Mucosa of rectum (tissue), 2 donors: Measurements from ENCODE around the gene VGLL4.
A peak's percentile ranks its signal among the peaks of the same experiment; 100 is the strongest.

Experiments used
- H3K27ac ChIP-seq, 2 donors: one replicate each; pipeline ENCODE4 v1.7.0; 2013; ENCODE audit warnings: inconsistent platforms in 2 of 2, low read depth in 2 of 2, low read length in 2 of 2
- H3K27me3 ChIP-seq, 2 donors: one replicate each; pipeline ENCODE4 v1.7.0; 2013; ENCODE audit warnings: low read length in 2 of 2; ENCODE audit not compliant: control insufficient read depth in 2 of 2, insufficient read depth in 2 of 2
- H3K36me3 ChIP-seq, 2 donors: one replicate each; pipeline ENCODE4 v1.7.0; 2013; ENCODE audit warnings: low read length in 2 of 2; ENCODE audit not compliant: control insufficient read depth in 2 of 2, insufficient read depth in 2 of 2
- H3K4me1 ChIP-seq, 2 donors: one replicate each; pipeline ENCODE4 v1.7.0; 2013; ENCODE audit warnings: low read length in 2 of 2, mild to moderate bottlenecking in 1 of 2; ENCODE audit not compliant: control insufficient read depth in 2 of 2, insufficient read depth in 2 of 2
- H3K4me3 ChIP-seq, 2 donors: one replicate each; pipeline ENCODE4 v1.7.0; 2013; ENCODE audit warnings: low read length in 2 of 2
- H3K9ac ChIP-seq, 2 donors: one replicate each; pipeline ENCODE4 v1.7.0; 2013; ENCODE audit warnings: low read length in 2 of 2, low read depth in 1 of 2, mild to moderate bottlenecking in 1 of 2
- H3K9me3 ChIP-seq, 2 donors: one replicate each; pipeline ENCODE4 v1.7.0; 2013; ENCODE audit warnings: low read length in 2 of 2; ENCODE audit not compliant: control insufficient read depth in 2 of 2
- donor health status: healthy.
- donor health status: Normal muscosa, but diverticular disease.

The VGLL4 gene

DNA sequence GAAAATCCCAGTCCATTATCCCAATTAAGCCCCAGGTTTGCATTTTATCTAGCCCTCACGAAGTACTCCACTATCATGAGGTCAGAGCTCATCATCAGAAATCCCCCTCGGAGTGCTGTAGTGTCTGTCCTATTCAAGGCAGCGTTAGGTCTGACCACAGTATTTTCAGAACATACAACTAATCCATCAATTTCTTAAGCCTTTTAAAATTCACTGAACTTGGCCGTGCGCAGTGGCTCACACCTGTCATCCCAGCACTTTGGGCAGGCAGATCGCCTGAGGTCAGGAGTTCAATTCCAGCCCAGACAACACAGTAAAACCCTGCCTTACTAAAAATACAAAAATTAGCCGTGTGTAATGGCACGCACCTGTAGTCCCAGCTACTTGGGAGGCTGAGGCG lies 11.9 kb downstream of the VGLL4 start:
- Histone ChIP-seq H3K4me3 (no peak overlapping the region), H3K36me3 (no peaks in the 10 kb centered on the region), H3K27ac (no peak overlapping the region), H3K4me1 (peaks cover 0 to 5% of the 10 kb centered on the region in 2 donors), H3K9ac (no peak overlapping the region), H3K27me3 (no peaks in the 10 kb centered on the region), H3K9me3 (no peaks in the 10 kb centered on the region)

DNA sequence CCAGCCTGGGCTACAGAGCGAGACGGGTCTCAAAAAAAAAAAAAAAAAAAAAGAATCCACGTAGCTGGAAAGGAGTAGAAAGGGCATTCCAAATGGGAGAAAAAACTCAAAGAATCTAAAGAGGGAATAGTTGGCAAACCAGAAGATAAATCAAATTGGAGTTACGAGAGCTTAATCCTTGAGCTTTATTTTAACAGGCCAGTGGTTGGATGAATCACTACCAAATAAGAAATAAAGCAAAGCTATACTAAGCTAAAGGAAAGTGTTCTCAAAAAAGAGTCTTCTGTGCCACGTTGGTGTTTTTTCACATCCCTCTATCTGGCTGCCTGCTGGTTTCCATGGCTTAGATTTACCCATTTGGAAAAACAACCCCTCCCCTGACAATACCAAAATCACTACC lies 14.0 kb downstream of the VGLL4 start:
- no peaks in the 10 kb centered on the region for H3K36me3 ChIP-seq
- H3K4me3 ChIP-seq = no peak overlapping the region
- H3K27me3 ChIP-seq = no peaks in the 10 kb centered on the region
- H3K4me1 ChIP-seq = peaks cover 16 to 19% of the 10 kb centered on the region in 2 donors
- no peak overlapping the region for H3K9ac ChIP-seq
- H3K9me3 ChIP-seq = no peaks in the 10 kb centered on the region
- no peak overlapping the region for H3K27ac ChIP-seq

DNA sequence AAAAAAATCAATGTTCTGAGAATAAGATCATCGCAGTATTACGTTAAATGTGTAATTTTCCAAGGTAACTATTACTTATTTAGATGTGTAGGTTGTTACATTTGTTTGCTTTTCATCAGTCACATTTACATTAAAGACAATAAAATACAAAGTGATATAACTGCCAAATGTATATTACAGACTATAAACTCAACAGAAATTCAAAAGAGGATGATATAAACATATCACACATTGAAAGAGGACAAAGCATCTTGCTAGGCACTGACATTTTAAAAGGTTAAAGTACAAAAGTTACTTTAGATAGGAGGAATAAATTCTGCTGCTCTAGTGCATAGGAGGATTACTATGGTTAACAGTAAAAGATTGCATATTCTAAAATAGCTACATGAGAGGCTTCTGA lies 16.1 kb downstream of the VGLL4 start:
- Histone ChIP-seq H3K4me1 (peaks cover 19% of the 10 kb centered on the region in 2 donors), H3K27ac (no peak overlapping the region), H3K9ac (no peak overlapping the region), H3K27me3 (no peaks in the 10 kb centered on the region), H3K9me3 (no peaks in the 10 kb centered on the region), H3K36me3 (no peaks in the 10 kb centered on the region), H3K4me3 (no peak overlapping the region)

DNA sequence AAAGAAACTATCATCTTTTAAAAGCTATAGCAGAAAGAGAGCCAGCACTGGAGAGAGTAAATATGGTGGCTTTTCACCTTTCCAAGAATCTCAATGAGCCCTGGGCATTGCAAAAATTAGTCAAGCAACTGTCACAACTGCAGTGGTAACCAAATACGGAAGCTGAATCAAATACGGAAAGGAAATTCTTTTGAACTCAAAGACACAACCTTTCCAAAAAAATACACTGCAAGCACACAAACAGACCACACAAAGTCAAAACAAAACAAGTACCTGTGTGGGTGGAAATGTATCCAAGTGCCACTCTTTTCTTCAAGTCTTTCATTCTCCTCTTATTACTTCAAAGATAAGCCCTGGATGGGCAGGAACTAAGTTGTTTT lies 17.6 kb downstream of the VGLL4 start:
- peaks cover 19 to 23% of the 10 kb centered on the region in 2 donors for H3K4me1 ChIP-seq
- no peak overlapping the region for H3K4me3 ChIP-seq
- H3K36me3 ChIP-seq = no peaks in the 10 kb centered on the region
- H3K9ac ChIP-seq = no peak overlapping the region
- no peaks in the 10 kb centered on the region for H3K9me3 ChIP-seq
- H3K27me3 ChIP-seq = no peaks in the 10 kb centered on the region
- peak overlapping the region in 1 of 2 donors; percentile 44 for H3K27ac ChIP-seq

DNA sequence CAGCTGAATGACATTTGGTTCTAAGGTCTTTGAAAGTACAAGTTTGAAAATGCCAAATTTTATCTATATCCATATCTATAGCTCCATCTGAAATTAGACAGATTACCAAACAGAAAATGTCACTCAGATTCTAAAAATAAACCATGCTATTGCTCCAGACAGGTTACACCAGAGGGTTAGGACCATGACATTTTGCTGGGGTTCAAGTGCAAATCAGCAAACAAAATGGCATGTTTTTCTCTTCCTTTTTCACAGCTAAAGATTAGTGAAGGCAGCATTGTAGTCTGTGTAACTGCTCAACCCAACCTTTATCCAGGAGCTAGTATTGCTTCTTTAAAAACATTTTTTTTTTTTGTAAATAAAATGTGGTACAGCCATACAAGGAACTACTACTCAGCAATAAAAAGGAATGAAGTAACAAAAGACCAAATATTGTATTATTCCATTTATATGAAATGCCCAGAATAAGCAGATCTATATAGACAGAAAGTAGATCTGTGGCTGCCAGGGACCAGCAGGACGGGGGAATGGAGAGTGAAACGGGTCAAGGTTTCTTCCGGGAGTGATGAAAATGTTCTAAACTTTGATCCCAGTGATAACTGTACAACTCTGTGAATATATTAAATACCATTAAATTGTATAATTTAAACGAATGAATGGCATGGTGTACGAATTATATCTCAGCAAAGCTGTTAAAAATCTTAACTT lies 18.2 kb downstream of the VGLL4 start:
- Histone ChIP-seq H3K4me1 (peaks cover 19 to 28% of the 10 kb centered on the region in 2 donors), H3K27ac (peak overlapping the region in 1 of 2 donors; percentile 7), H3K27me3 (no peaks in the 10 kb centered on the region), H3K4me3 (no peak overlapping the region), H3K9me3 (no peaks in the 10 kb centered on the region), H3K9ac (no peak overlapping the region), H3K36me3 (no peaks in the 10 kb centered on the region)

DNA sequence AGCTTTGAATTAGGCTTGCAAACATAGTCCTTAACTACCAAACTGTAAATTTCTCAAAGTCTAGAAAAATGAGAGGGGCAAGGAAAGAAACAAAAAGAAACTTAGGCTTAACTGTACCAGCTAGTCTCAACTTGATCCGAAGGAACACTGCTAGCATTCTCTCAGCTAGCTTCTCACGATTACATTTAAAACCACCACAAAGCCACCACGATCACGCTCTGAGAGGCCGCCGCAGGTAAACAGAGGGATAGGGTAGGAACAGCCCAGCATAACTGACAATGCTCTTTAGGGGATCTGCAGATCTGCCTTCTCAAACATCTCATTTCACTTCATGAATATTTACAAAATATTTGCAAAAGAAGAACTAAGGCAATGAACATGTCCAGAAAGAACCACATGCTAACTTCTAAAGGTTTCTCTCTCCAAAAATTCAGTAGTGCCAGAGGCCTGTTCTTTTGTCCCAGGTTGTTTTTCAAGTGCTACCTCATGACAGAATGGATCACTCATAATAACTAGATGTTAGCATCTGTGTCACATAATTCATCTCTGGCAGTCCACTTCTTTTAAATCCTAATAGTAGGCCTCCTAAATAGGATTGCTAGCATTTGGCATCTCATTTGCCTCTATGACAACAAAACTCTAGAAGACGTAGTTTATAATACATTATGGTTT lies 18.9 kb downstream of the VGLL4 start:
- Histone ChIP-seq H3K27ac (peak overlapping the region in 1 of 2 donors; percentile 7), H3K27me3 (no peaks in the 10 kb centered on the region), H3K4me3 (no peak overlapping the region), H3K9me3 (no peaks in the 10 kb centered on the region), H3K36me3 (no peaks in the 10 kb centered on the region), H3K4me1 (peaks cover 23 to 33% of the 10 kb centered on the region in 2 donors), H3K9ac (no peak overlapping the region)

DNA sequence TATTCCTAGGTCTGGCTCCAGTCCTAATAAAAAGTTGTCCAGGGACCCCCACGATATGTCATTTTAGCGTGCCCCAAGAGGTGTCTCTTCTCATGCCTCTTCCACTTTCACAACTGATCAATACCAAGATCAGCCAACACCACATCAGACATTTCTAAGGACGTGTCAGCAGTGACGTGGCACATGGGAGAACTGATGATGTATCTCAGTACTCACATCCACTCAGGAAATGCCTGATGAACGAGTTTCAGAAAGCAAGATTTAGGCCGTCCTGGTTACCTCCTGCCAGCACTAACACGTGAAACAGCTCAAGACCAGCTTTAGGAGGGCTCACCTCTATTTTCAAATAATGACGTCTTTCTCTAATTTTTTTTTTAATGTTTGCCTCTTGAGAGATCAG lies 19.6 kb downstream of the VGLL4 start:
- no peaks in the 10 kb centered on the region for H3K9me3 ChIP-seq
- H3K27me3 ChIP-seq = no peaks in the 10 kb centered on the region
- no peak overlapping the region for H3K27ac ChIP-seq
- no peaks in the 10 kb centered on the region for H3K36me3 ChIP-seq
- no peak overlapping the region for H3K9ac ChIP-seq
- H3K4me1 ChIP-seq = peaks cover 30 to 39% of the 10 kb centered on the region in 2 donors
- H3K4me3 ChIP-seq = no peak overlapping the region

DNA sequence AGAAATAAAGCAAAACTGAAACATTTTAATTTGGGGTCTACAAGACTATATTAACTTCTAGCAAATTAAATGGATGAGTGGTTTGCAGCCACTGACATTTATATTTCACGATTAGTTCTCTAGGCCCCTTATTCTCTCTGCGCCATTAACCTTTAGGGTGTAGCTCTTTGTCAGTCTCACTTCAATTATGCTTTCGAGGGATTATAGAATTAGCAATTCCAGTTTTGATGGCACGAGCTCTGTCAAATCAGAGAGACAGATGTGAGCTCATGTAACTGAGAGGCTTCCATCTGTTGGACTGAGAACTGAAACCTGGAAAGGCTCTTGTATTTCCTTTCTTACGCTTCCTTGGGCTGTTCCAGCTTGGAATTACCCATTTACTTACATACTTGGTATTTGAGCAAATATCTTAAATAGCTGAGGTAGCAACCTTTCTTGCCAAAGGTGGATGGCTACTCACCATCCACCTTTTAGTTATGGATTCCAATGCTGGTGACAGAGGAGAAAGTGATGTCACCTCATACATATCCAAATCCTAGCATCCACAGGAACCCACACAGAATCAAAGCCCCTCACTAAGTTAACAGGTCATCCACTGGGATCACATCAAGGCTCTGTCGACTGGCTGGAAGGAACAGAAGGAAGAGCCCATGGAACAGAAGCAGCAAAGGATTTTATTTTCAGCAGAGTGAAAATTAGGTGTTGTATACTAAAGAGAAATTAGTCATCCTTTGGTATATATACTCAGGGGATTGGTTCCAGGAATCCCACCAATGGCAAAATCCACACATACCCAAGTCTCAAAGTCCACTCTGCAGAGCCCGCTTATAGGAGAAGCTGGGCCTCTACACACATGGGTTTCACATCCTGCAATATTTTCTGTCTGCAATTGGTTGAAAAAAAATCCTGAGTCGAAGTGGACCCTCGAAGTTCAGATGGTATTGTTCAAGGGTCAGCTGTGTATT lies 20.8 kb downstream of the VGLL4 start:
- Histone ChIP-seq H3K36me3 (no peaks in the 10 kb centered on the region), H3K27ac (no peak overlapping the region), H3K9ac (no peak overlapping the region), H3K27me3 (no peaks in the 10 kb centered on the region), H3K4me1 (peaks cover 33 to 41% of the 10 kb centered on the region in 2 donors), H3K9me3 (no peaks in the 10 kb centered on the region), H3K4me3 (no peak overlapping the region)

DNA sequence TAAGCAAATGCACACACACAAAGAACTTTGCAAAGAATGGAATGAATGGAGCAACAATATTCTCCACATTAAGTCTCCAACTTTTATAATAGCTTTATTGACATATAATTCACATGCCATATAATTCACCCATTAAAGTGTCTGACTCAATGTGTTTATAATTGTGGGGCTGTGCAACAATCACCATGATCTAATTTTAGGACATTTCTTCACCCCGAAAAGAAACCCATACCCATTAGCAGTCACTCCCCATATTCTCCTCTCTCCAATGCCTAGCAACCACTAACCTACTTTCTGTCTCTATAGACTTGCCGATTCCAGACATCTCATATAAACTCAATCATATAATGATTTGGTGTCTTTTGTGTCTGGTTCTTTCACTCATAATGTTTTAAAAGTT lies 22.6 kb downstream of the VGLL4 start:
- Histone ChIP-seq H3K27ac (no peak overlapping the region), H3K4me3 (no peak overlapping the region), H3K9ac (no peak overlapping the region), H3K9me3 (no peaks in the 10 kb centered on the region), H3K27me3 (no peaks in the 10 kb centered on the region), H3K36me3 (no peaks in the 10 kb centered on the region), H3K4me1 (peaks cover 26 to 34% of the 10 kb centered on the region in 2 donors)
